IMR-90 (cell line): ENCODE results near the gene NANOS1.

ENCODE experiments used
- CTCF ChIP-seq: conservative IDR thresholded peaks from 2 replicates; pipeline ENCODE4 v1.5.1; 2012; ENCODE audit warnings: mild to moderate bottlenecking, low read depth, low read length, improper control_type of control experiment
- RCOR1 ChIP-seq: IDR thresholded peaks from 2 replicates; pipeline ENCODE4 v1.6.1; 2012; ENCODE audit warnings: mild to moderate bottlenecking, low read length, improper control_type of control experiment; ENCODE audit not compliant: insufficient replicate concordance
- USF2 ChIP-seq: fragments of 150-350 bp; IDR thresholded peaks from 2 replicates; pipeline ENCODE4 v1.6.1; 2017; ENCODE audit warnings: mild to moderate bottlenecking, antibody characterized with exemption, low read length, low read depth

GRCh38 chr10:119003572-119004289 is 25.8 kb upstream of the NANOS1 start:
- no peak for TF ChIP-seq CTCF
- no peak for TF ChIP-seq RCOR1
- TF ChIP-seq USF2 = no peak
